Adrenal gland (tissue), 12 donors: ENCODE data around the gene FBXL7. TPM values are rescaled to one million over a fixed set of nuclear protein-coding genes. Genes with fewer than 3 reads are reported as not detected.

Source experiments
- DNase-seq, 7 donors: peaks; one replicate each; pipeline ENCODE4 v3.0.0-alpha.2; 2019 to 2020
- H3K27ac ChIP-seq, 5 donors: fragments of 200-600 bp; sonication (generic) in 4 of 5; 1 replicate in 3 of 5; 2 replicates in 2 of 5; pipeline versions ENCODE4 v1.5.1 to v1.8.0; 2016 to 2020; ENCODE audit warnings: mild to moderate bottlenecking in 1 of 5
- H3K27me3 ChIP-seq: fragments of 200-600 bp; 2 replicates; pipeline ENCODE4 v1.8.0; 2021
- H3K36me3 ChIP-seq, 2 donors: fragments of 200-600 bp; replicated peaks in 1 of 2; 1 replicate in 1 of 2; 2 replicates in 1 of 2; pipeline versions ENCODE4 v1.5.1 to v1.8.0; 2018 to 2022
- H3K4me1 ChIP-seq, 2 donors: fragments of 200-600 bp; replicated peaks in 1 of 2; 1 replicate in 1 of 2; 2 replicates in 1 of 2; pipeline versions ENCODE4 v1.5.1 to v1.8.0; 2018 to 2021
- H3K4me3 ChIP-seq, 4 donors: fragments of 200-600 bp; sonication (generic) in 3 of 4; one replicate each; pipeline ENCODE4 v1.5.1; 2016 to 2018
- H3K9me3 ChIP-seq, 3 donors: fragments of 200-600 bp; sonication (generic) in 1 of 3; replicated peaks in 1 of 3; 1 replicate in 2 of 3; 2 replicates in 1 of 3; pipeline versions ENCODE4 v1.5.1 to v1.8.0; 2016 to 2021
- CTCF ChIP-seq, 6 experiments: fragments of 450-650 bp in 4 of 6; fragments of 200-600 bp in 2 of 6; sonication (generic) in 1 of 6; IDR thresholded peaks; 1 replicate in 5 of 6; 2 replicates in 1 of 6; pipeline versions ENCODE4 v1.5.1 to v1.8.0; 2016 to 2021; ENCODE audit warnings: antibody characterized with exemption in 6 of 6, mild to moderate bottlenecking in 2 of 6, moderate library complexity in 1 of 6
- POLR2A ChIP-seq, 2 donors: fragments of 450-650 bp; IDR thresholded peaks; one replicate each; pipeline ENCODE4 v1.6.1; 2017; ENCODE audit warnings: antibody characterized with exemption in 2 of 2, mild to moderate bottlenecking in 2 of 2, moderate library complexity in 1 of 2
- WGBS, 4 donors: extraction: QIAGEN DNeasy Blood & Tissue Kit in 2 of 4; methylation state at CpG; one replicate each; pipeline versions ENCODE4 v1.1.5 to v1.1.7; 2013 to 2017; 5-methylcytosine and 5-hydroxymethylcytosine counted together
- intact Hi-C, 2 donors: fragments of 100-400 bp; cut with DNase I; formaldehyde crosslinking; loops; one replicate each; pipeline versions ENCODE4 v1.14.1 to v1.15.0; 2022 to 2023
- polyA plus RNA-seq, 3 donors: library from polyadenylated mRNA; stranded (reverse); fragments of 200-250 nt in 2 of 3; fragments of 350-450 nt in 1 of 3; fragmentation: Illumina TruSeq in 1 of 3; extraction: RNeasy Lipid Tissue Mini Kit (QIAGEN cat#74804) in 1 of 3; gene quantifications; one replicate each; pipeline ENCODE4 v1.2.3, GENCODE V29; 2013 to 2014
- total RNA-seq, 9 donors: library from RNA; depleted of rRNA in 4 of 9; stranded (reverse); fragments of >200 nt in 4 of 9; fragments of 120-200 nt in 1 of 9; fragmentation: NEBNext Ultra II Directional in 1 of 9; extraction: Animal tissue kit (Norgen Biotek cat#: 25700) in 1 of 9; gene quantifications; one replicate each; pipeline versions ENCODE4 v1.1.0 to v1.2.4, GENCODE V29; 2013 to 2023
- donor health status: healthy with polysubstance abuse.
- donor health status: Bipolar disorder and iron deficiency.
- donor health status: DM: yes; HTN: yes; CAD: no.
- donor health status: DM: no; HTN: no; CAD: no.
- donor health status: DM: no; HTN: no; CAD: no.
- donor health status: DM: yes; HTN: yes; CAD: no.

The FBXL7 gene
- total and polyA plus RNA-seq, 12 donors: 22.6 to 59.1 (median 34.0) TPM

GRCh38 chr5:15850939-15851341 lies 351.0 kb downstream of the FBXL7 start:
- Histone ChIP-seq H3K9me3 (no peaks in the 10 kb centered on the region), H3K4me3 (no peak overlapping the region), H3K27me3 (no peaks in the 10 kb centered on the region), H3K4me1 (peaks cover 0 to 3% of the 10 kb centered on the region in 2 donors), H3K27ac (no peak overlapping the region), H3K36me3 (no peaks in the 10 kb centered on the region)
- 32 to 44% (median 43%) methylated on average over 6 of the region's 6 CpGs for WGBS, 4 donors
- TF ChIP-seq CTCF (IDR thresholded peaks at IDR 0.05): no peak
- TF ChIP-seq POLR2A (IDR thresholded peaks at IDR 0.05): no peak
- DNase-seq: peak in 1 of 7 donors; percentile 15
- intact Hi-C loops: no loop called here

DNA sequence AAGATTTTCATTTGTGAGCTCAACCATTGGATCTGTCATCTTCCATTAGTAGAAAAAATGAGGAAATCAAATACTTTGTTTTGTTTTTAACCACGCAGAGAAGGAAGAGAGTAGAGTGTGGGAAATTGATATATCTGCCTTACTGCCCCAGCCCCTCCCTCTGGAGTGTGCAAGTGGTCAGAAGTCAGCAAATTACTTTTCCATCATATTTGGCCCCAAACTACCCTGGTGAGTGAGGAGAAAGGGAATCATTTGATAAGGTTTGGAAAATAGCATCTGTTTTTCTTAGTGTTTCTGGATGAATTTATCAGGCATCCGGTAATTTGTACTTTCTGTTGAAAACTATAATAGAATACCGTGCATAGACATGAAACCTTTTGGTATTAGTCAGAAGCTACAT lies 352.2 kb downstream of the FBXL7 start:
- Histone ChIP-seq H3K4me1 (peaks cover 0 to 3% of the 10 kb centered on the region in 2 donors), H3K36me3 (no peaks in the 10 kb centered on the region), H3K27ac (no peak overlapping the region), H3K4me3 (no peak overlapping the region), H3K27me3 (no peaks in the 10 kb centered on the region), H3K9me3 (no peaks in the 10 kb centered on the region)
- intact Hi-C loops: no loop called here
- no peak for TF ChIP-seq CTCF (IDR thresholded peaks at IDR 0.05)
- no peak for TF ChIP-seq POLR2A (IDR thresholded peaks at IDR 0.05)
- no peak for DNase-seq
- WGBS, 4 donors: 72 to 86% (median 78%) methylated on average over 3 of the region's 3 CpGs

DNA sequence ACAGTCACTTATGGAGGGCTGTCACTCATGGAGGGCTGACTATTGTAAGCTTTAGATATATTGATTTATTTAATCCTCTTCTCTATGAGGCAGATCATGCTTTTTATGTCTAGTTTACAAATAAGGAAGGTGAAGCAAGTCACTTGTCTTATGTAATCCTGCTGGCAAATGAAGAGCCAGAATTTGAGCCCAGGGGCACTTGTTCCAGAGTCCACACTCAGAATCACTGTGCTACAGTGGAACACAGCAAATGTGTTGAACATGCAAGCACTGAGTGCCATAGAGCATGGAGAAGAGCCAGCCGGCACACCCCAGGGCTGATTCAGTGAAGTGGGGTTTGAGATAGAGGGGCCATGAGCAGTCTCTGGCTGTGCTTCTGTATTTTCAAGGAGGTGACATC lies 353.0 kb downstream of the FBXL7 start:
- WGBS, 4 donors: 90 to 100% (median 96%) methylated on average over 1 of the region's 1 CpG
- DNase-seq: no peak
- intact Hi-C loops: no loop called here
- no peak for TF ChIP-seq POLR2A (IDR thresholded peaks at IDR 0.05)
- TF ChIP-seq CTCF (IDR thresholded peaks at IDR 0.05): no peak
- Histone ChIP-seq H3K36me3 (no peaks in the 10 kb centered on the region), H3K4me3 (no peak overlapping the region), H3K27ac (no peak overlapping the region), H3K27me3 (no peaks in the 10 kb centered on the region), H3K4me1 (peaks cover 0 to 3% of the 10 kb centered on the region in 2 donors), H3K9me3 (no peaks in the 10 kb centered on the region)

DNA sequence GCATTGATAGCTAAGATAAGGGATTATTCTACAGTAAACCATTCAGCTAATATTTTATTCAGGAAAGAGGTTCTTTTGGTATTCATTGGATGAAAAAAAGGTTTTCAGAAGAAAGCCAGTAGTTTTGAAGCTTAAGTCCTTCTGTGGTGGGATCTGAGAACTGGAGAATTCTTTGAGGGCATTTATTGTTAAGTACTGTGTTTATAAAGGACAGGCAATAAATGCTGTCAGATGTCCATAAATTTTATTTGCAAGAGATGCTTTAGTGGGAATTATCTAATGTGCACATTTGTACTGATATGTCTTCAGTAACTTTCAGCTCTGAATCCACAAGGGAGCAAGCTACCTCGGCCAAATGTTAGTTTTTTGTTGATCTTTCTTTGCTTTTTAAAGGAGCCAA lies 358.3 kb downstream of the FBXL7 start:
- no peak overlapping the region for H3K27ac ChIP-seq
- H3K4me3 ChIP-seq: no peak overlapping the region
- 55 to 76% (median 75%) methylated on average over 1 of the region's 1 CpG for WGBS, 4 donors
- intact Hi-C loops: no loop called here
- H3K9me3 ChIP-seq: no peaks in the 10 kb centered on the region
- no peaks in the 10 kb centered on the region for H3K36me3 ChIP-seq
- DNase-seq: no peak
- no peak for TF ChIP-seq CTCF (IDR thresholded peaks at IDR 0.05)
- no peaks in the 10 kb centered on the region for H3K27me3 ChIP-seq
- H3K4me1 ChIP-seq: no peaks in the 10 kb centered on the region
